Muscle of leg (tissue), 16 donors: ENCODE results near the gene FAM234B. TPM values are rescaled to one million over a fixed set of nuclear protein-coding genes. Genes with fewer than 3 reads are reported as not detected.

Source experiments
- DNase-seq: peaks from one replicate; pipeline ENCODE4 v3.0.0; 2013
- H3K27ac ChIP-seq: one replicate; pipeline ENCODE4 v1.5.1; 2013; ENCODE audit warnings: mild to moderate bottlenecking, low read length, control low read depth
- H3K27me3 ChIP-seq: one replicate; pipeline ENCODE4 v1.6.1; 2013; ENCODE audit warnings: low read length; ENCODE audit not compliant: control insufficient read depth, insufficient read depth
- H3K36me3 ChIP-seq: one replicate; pipeline ENCODE4 v1.6.1; 2013; ENCODE audit warnings: low read length; ENCODE audit not compliant: control insufficient read depth, insufficient read depth
- H3K4me1 ChIP-seq: one replicate; pipeline ENCODE4 v1.6.1; 2013; ENCODE audit warnings: low read length; ENCODE audit not compliant: control insufficient read depth, insufficient read depth
- H3K4me3 ChIP-seq: one replicate; pipeline ENCODE4 v1.5.1; 2013; ENCODE audit warnings: low read length, control low read depth
- H3K9me3 ChIP-seq: replicated peaks from 2 replicates; pipeline ENCODE4 v1.6.1; 2013; ENCODE audit warnings: low read depth, low read length; ENCODE audit not compliant: control insufficient read depth
- WGBS: methylation state at CpG from one replicate; pipeline ENCODE4 v1.1.5; 2013; ENCODE audit warnings: missing lambda C conversion rate; ENCODE audit not compliant: insufficient coverage; 5-methylcytosine and 5-hydroxymethylcytosine counted together
- long read RNA-seq, 11 donors: transcript quantifications; one replicate each; lab custom pipeline, GENCODE V29; 2026
- polyA plus RNA-seq, 8 donors: library from polyadenylated mRNA; unstranded; fragments of 120-200 nt; gene quantifications; one replicate each; pipeline versions ENCODE4 v1.2.1 to v1.2.3, GENCODE V29; 2013; ENCODE audit warnings: inconsistent platforms in 1 of 8, low replicate concordance in 1 of 8; ENCODE audit not compliant: insufficient read length in 8 of 8, insufficient read depth in 1 of 8
- total RNA-seq: library from RNA; stranded (reverse); fragments of 120-200 nt; gene quantifications from one replicate; pipeline ENCODE4 v1.2.4, GENCODE V29; 2013

Gene FAM234B
- total RNA-seq (5.1 TPM), polyA plus RNA-seq (1 to 10 TPM; 2.8 to 7.2 (median 4.8) TPM)
- long read RNA-seq, donor 1 = 0 reads
- long read RNA-seq, donor 2 = 0 reads
- long read RNA-seq, donor 3 = 0 reads
- long read RNA-seq, donor 4 = 0 reads
- long read RNA-seq, donor 5, full-length matches to known transcripts = 2 of 2 reads
- long read RNA-seq, donor 5, partial matches to known transcripts = 0 of 2 reads
- long read RNA-seq, donor 5, other reads (novel, unspliced or antisense) = 0 of 2 reads
- long read RNA-seq, donor 6 = 0 reads
- long read RNA-seq, donor 7 = 0 reads
- long read RNA-seq, donor 8 = 0 reads
- long read RNA-seq, donor 9 = 0 reads
- long read RNA-seq, donor 10, full-length matches to known transcripts = 1 of 1 reads
- long read RNA-seq, donor 10, partial matches to known transcripts = 0 of 1 reads
- long read RNA-seq, donor 10, other reads (novel, unspliced or antisense) = 0 of 1 reads
- long read RNA-seq, donor 11 = 0 reads

GRCh38 chr12:13044002-13044905 lies at the start of gene FAM234B:
TSS of gene FAM234B (plus strand) at chr12:13044381. CDS start at chr12:13044404, 23 bp downstream.
- 2% methylated on average over 65 of the region's 74 CpGs for WGBS

GRCh38 chr12:12995088-12995487 lies 49.1 kb upstream of the FAM234B start:
- H3K4me3 ChIP-seq = no peak overlapping the region
- H3K36me3 ChIP-seq = no peaks in the 10 kb centered on the region
- H3K9me3 ChIP-seq = no peaks in the 10 kb centered on the region
- H3K27ac ChIP-seq = no peak overlapping the region
- no peaks in the 10 kb centered on the region for H3K27me3 ChIP-seq
- DNase-seq = no peak
- peaks cover 8% of the 10 kb centered on the region for H3K4me1 ChIP-seq
- no CpG with 5 or more reads among the region's 3 CpGs for WGBS

More at GRCh38 chr12:13044002-13044905, at the start of gene FAM234B:
- peaks cover 4% of the 10 kb centered on the region for H3K27me3 ChIP-seq
- peak within 1 kb of the TSS; percentile 94 for H3K4me3 ChIP-seq
- peaks cover 7% of the 10 kb centered on the region for H3K4me1 ChIP-seq
- peak; percentile 81 for DNase-seq
- no peaks in the 10 kb centered on the region for H3K9me3 ChIP-seq
- no peaks in the 10 kb centered on the region for H3K36me3 ChIP-seq
- no peak within 1 kb of the TSS for H3K27ac ChIP-seq

- H3K4me1 ChIP-seq = peaks cover 11% of the 10 kb centered on the region
- no peaks in the 10 kb centered on the region for H3K27me3 ChIP-seq
- no peaks in the 10 kb centered on the region for H3K9me3 ChIP-seq
- no peak overlapping the region for H3K4me3 ChIP-seq
- no CpG with 5 or more reads among the region's 3 CpGs for WGBS
- H3K36me3 ChIP-seq = no peaks in the 10 kb centered on the region
- no peak overlapping the region for H3K27ac ChIP-seq
- no peak for DNase-seq
Measured at GRCh38 chr12:12996209-12996608, 48.0 kb upstream of the FAM234B start.

GRCh38 chr12:12997156-12997555 lies 47.0 kb upstream of the FAM234B start:
- H3K27ac ChIP-seq = no peak overlapping the region
- no peaks in the 10 kb centered on the region for H3K9me3 ChIP-seq
- peaks cover 16% of the 10 kb centered on the region for H3K4me1 ChIP-seq
- no peak for DNase-seq
- 80% methylated on average over 1 of the region's 3 CpGs for WGBS
- no peaks in the 10 kb centered on the region for H3K36me3 ChIP-seq
- no peaks in the 10 kb centered on the region for H3K27me3 ChIP-seq
- H3K4me3 ChIP-seq = no peak overlapping the region

- H3K27me3 ChIP-seq = no peaks in the 10 kb centered on the region
- peaks cover 16% of the 10 kb centered on the region for H3K4me1 ChIP-seq
- no peak overlapping the region for H3K27ac ChIP-seq
- no peaks in the 10 kb centered on the region for H3K9me3 ChIP-seq
- H3K36me3 ChIP-seq = no peaks in the 10 kb centered on the region
- H3K4me3 ChIP-seq = no peak overlapping the region
- DNase-seq = no peak
- WGBS = no CpG with 5 or more reads among the region's 2 CpGs
Measured at GRCh38 chr12:12997734-12998133, 46.4 kb upstream of the FAM234B start.

DNA sequence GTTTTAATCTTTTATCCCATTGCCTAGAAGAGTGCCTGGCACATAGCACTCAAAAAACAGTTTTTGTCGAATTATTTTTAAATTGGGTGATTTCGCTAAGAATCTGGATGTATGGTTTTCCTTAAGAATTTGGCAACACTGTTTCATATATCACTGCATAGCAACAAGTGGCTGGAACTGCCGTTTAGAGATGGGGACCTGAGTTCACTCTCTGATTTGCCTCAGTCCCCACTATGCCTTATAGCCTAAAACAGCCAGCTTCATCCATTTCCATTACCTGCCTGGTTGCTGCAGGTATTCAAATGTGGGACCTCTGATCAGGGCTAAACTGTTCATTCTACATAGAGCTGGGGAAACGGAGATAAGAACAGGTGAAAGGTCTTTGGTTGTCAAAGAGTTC lies 45.9 kb upstream of the FAM234B start:
- H3K4me1 ChIP-seq = peaks cover 16% of the 10 kb centered on the region
- no peaks in the 10 kb centered on the region for H3K36me3 ChIP-seq
- no peak for DNase-seq
- H3K27ac ChIP-seq = no peak overlapping the region
- no peaks in the 10 kb centered on the region for H3K9me3 ChIP-seq
- H3K27me3 ChIP-seq = no peaks in the 10 kb centered on the region
- H3K4me3 ChIP-seq = no peak overlapping the region
- 83% methylated on average over 2 of the region's 4 CpGs for WGBS

DNA sequence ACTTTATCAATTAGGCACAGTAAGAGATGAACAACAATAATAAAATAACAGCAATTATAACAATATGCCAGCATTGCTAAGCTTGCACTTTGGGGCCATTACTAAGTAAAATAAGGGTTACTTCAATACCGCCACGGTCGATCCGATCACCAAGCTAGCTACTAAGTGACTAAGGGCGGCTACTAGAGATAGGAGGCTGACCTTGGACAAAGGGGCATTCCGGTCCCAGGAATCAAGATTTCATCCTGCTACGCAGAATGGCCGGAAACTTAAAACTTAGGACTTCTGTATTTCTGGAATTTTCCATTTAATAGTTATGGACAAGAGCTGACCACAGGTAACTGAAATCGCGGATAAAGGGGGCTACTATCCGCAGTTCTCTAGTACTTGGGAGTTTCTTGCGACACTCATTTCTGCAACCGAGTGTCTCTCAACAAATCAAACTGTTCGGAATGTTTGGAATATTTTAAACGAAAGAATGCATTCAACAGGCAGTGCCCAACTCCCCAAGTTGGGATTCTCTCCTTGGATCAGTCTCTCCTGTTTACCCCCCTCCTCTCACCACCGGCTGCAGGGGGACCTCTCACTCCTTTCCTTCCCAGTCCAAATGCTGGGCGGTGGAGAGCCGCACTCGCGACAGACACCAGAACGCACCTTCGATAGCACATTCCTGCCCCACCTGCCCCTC lies 44.8 kb upstream of the FAM234B start:
- Histone ChIP-seq H3K36me3 (no peaks in the 10 kb centered on the region), H3K4me3 (peak overlapping the region; percentile 88), H3K27ac (peak overlapping the region; percentile 72), H3K4me1 (peaks cover 16% of the 10 kb centered on the region), H3K27me3 (no peaks in the 10 kb centered on the region), H3K9me3 (no peaks in the 10 kb centered on the region)
- DNase-seq = no peak
- 31% methylated on average over 15 of the region's 22 CpGs for WGBS

GRCh38 chr12:12999959-13000615 lies 44.1 kb upstream of the FAM234B start, which contains the start of gene HEBP1:
TSS of gene HEBP1 (minus strand) at chr12:13000265. CDS start at chr12:13000114, 151 bp downstream.
- H3K4me3 ChIP-seq = peak within 1 kb of the TSS; percentile 88
- peak; percentile 95 for DNase-seq
- H3K4me1 ChIP-seq = peaks cover 16% of the 10 kb centered on the region
- no peaks in the 10 kb centered on the region for H3K36me3 ChIP-seq
- H3K27ac ChIP-seq = peak within 1 kb of the TSS; percentile 95
- under 1% methylated on average over 49 of the region's 69 CpGs for WGBS
- H3K27me3 ChIP-seq = no peaks in the 10 kb centered on the region
- H3K9me3 ChIP-seq = no peaks in the 10 kb centered on the region

- H3K4me1 ChIP-seq = peaks cover 16% of the 10 kb centered on the region
- no peak for DNase-seq
- H3K36me3 ChIP-seq = no peaks in the 10 kb centered on the region
- H3K4me3 ChIP-seq = peak overlapping the region; percentile 70
- H3K27ac ChIP-seq = peak overlapping the region; percentile 95
- H3K9me3 ChIP-seq = no peaks in the 10 kb centered on the region
- H3K27me3 ChIP-seq = no peaks in the 10 kb centered on the region
- WGBS = under 1% methylated on average over 16 of the region's 16 CpGs
Measured at GRCh38 chr12:13000616-13000924, 43.6 kb upstream of the FAM234B start.
